Caco-2 (cell line): ENCODE data around the gene FRMD4B. TPM values are rescaled to one million over a fixed set of nuclear protein-coding genes. Genes with fewer than 3 reads are reported as not detected.

Source experiments
- BruUV-seq: library from RNA; stranded (reverse); fragments of 400-500 nt; replicated peaks from 2 replicates; lab custom pipeline; 2021; lab: Mats Ljungman, UMichigan
- CTCF ChIA-PET: fragments of 300-600 bp; sonication (Branson Sonifier 250); formaldehyde crosslinking; loops from one replicate; lab custom pipeline; 2022; ENCODE audit warnings: antibody characterized with exemption; lab: Charles Lee
- POLR2A ChIA-PET: fragments of 300-600 bp; sonication (Branson Sonifier 250); formaldehyde crosslinking; loops from one replicate; lab custom pipeline; 2022; ENCODE audit warnings: antibody characterized with exemption; lab: Charles Lee
- DNase-seq, 2 experiments: peaks; one replicate each; pipeline versions ENCODE4 v3.0.0 to v3.0.0-alpha.2; 2020 to 2022
- H3K27me3 ChIP-seq: replicated peaks from 2 replicates; pipeline ENCODE4 v1.6.0; 2011; ENCODE audit warnings: low read length; ENCODE audit not compliant: control insufficient read depth, insufficient read depth
- H3K36me3 ChIP-seq: 2 replicates; pipeline ENCODE4 v1.5.1; 2011; ENCODE audit warnings: low read length; ENCODE audit not compliant: control insufficient read depth, insufficient read depth
- H3K4me1 ChIP-seq: fragments of 250-450 bp; sonication (Bioruptor Pico); 2 replicates; pipeline ENCODE4 v1.5.1; 2020; ENCODE audit warnings: mild to moderate bottlenecking
- H3K4me3 ChIP-seq: 2 replicates; pipeline ENCODE4 v1.5.1; 2011; ENCODE audit warnings: low read depth, mild to moderate bottlenecking, control low read depth, low read length
- H3K9me3 ChIP-seq: fragments of 250-450 bp; sonication (Bioruptor Pico); 2 replicates; pipeline ENCODE4 v1.5.1; 2020; ENCODE audit warnings: mild to moderate bottlenecking, moderate library complexity
- H3K27ac Mint-ChIP-seq: one replicate; pipeline ENCODE4 v1.8.0; 2022; ENCODE audit warnings: mixed read lengths; ENCODE audit not compliant: unreplicated experiment
- H3K27me3 Mint-ChIP-seq: one replicate; pipeline ENCODE4 v1.8.0; 2022; ENCODE audit warnings: mixed read lengths; ENCODE audit not compliant: insufficient read depth, unreplicated experiment
- H3K36me3 Mint-ChIP-seq: one replicate; pipeline ENCODE4 v1.8.0; 2022; ENCODE audit warnings: mild to moderate bottlenecking, mixed read lengths; ENCODE audit not compliant: insufficient read depth, unreplicated experiment
- H3K4me1 Mint-ChIP-seq: one replicate; pipeline ENCODE4 v1.8.0; 2022; ENCODE audit warnings: low read depth, mixed read lengths; ENCODE audit not compliant: unreplicated experiment
- H3K4me3 Mint-ChIP-seq: one replicate; pipeline ENCODE4 v1.8.0; 2022; ENCODE audit warnings: mild to moderate bottlenecking, moderate library complexity, mixed read lengths; ENCODE audit not compliant: unreplicated experiment
- H3K9me3 Mint-ChIP-seq: one replicate; pipeline ENCODE4 v1.8.0; 2022; ENCODE audit warnings: mixed read lengths; ENCODE audit not compliant: unreplicated experiment
- CTCF ChIP-seq, 2 experiments: fragments of 200-600 bp in 1 of 2; IDR thresholded peaks; 1 replicate in 1 of 2; 2 replicates in 1 of 2; pipeline versions ENCODE4 v1.5.1 to v1.8.0; 2011 to 2022; ENCODE audit warnings: antibody characterized with exemption in 1 of 2, control low read depth in 1 of 2, inconsistent platforms in 1 of 2, low read depth in 1 of 2, low read length in 1 of 2, mild to moderate bottlenecking in 1 of 2, moderate library complexity in 1 of 2; ENCODE audit not compliant: insufficient read depth in 1 of 2, severe bottlenecking in 1 of 2, unreplicated experiment in 1 of 2
- intact Hi-C: fragments of 100-400 bp; cut with micrococcal nuclease; formaldehyde crosslinking; loops from one replicate; pipeline ENCODE4 v1.10.0; 2022; ENCODE audit not compliant: unreplicated experiment
- total RNA-seq: library from RNA; stranded (reverse); gene quantifications from 2 replicates; pipeline ENCODE4 v1.2.3, GENCODE V29; 2022

FRMD4B gene
- total RNA-seq, 1 experiment from 2014 or later, result 47.5 TPM

GRCh38 chr3:69353503-69353902, 32.4 kb downstream of the FRMD4B start:
- Histone ChIP-seq H3K4me1 (no peaks in the 10 kb centered on the region), H3K36me3 (no peaks in the 10 kb centered on the region), H3K9me3 (no peaks in the 10 kb centered on the region), H3K27me3 (no peaks in the 10 kb centered on the region), H3K4me3 (no peak overlapping the region)
- no TSS peak for BruUV-seq
- Mint-ChIP-seq H3K4me3 (no peak overlapping the region), H3K27ac (no peak overlapping the region), H3K4me1 (no peaks in the 10 kb centered on the region), H3K9me3 (no peaks in the 10 kb centered on the region), H3K36me3 (no peaks in the 10 kb centered on the region), H3K27me3 (no peaks in the 10 kb centered on the region)
- TF ChIP-seq CTCF (IDR thresholded peaks at IDR 0.05; ENCODE audit: insufficient read depth in 1 of 2, low read depth in 1 of 2, low read length in 1 of 2, severe bottlenecking in 1 of 2, unreplicated experiment in 1 of 2), result no peak
- CTCF ChIA-PET, result no interaction called here
- DNase-seq, result no peak
- POLR2A ChIA-PET, result no interaction called here
- intact Hi-C loops, result no loop called here

GRCh38 chr3:69353088-69353478, 32.8 kb downstream of the FRMD4B start:
- H3K4me1 ChIP-seq, result no peaks in the 10 kb centered on the region
- no peaks in the 10 kb centered on the region for H3K4me1 Mint-ChIP-seq
- intact Hi-C loops, result no loop called here
- no peak overlapping the region for H3K27ac Mint-ChIP-seq
- H3K36me3 ChIP-seq, result no peaks in the 10 kb centered on the region
- no peak overlapping the region for H3K4me3 ChIP-seq
- H3K27me3 Mint-ChIP-seq, result no peaks in the 10 kb centered on the region
- no peaks in the 10 kb centered on the region for H3K27me3 ChIP-seq
- no TSS peak for BruUV-seq
- H3K4me3 Mint-ChIP-seq, result no peak overlapping the region
- DNase-seq, result no peak
- H3K36me3 Mint-ChIP-seq, result no peaks in the 10 kb centered on the region
- CTCF ChIA-PET, result no interaction called here
- H3K9me3 Mint-ChIP-seq, result no peaks in the 10 kb centered on the region
- H3K9me3 ChIP-seq, result no peaks in the 10 kb centered on the region
- no peak for TF ChIP-seq CTCF (IDR thresholded peaks at IDR 0.05; ENCODE audit: insufficient read depth in 1 of 2, low read depth in 1 of 2, low read length in 1 of 2, severe bottlenecking in 1 of 2, unreplicated experiment in 1 of 2)
- POLR2A ChIA-PET, result no interaction called here

GRCh38 chr3:69352305-69353087, 33.4 kb downstream of the FRMD4B start:
- Mint-ChIP-seq H3K36me3 (no peaks in the 10 kb centered on the region), H3K4me1 (no peaks in the 10 kb centered on the region), H3K4me3 (no peak overlapping the region), H3K27ac (no peak overlapping the region), H3K27me3 (peaks cover 2% of the 10 kb centered on the region), H3K9me3 (no peaks in the 10 kb centered on the region)
- H3K27me3 ChIP-seq, result no peaks in the 10 kb centered on the region
- no peak for DNase-seq
- no peak for TF ChIP-seq CTCF (IDR thresholded peaks at IDR 0.05; ENCODE audit: insufficient read depth in 1 of 2, low read depth in 1 of 2, low read length in 1 of 2, severe bottlenecking in 1 of 2, unreplicated experiment in 1 of 2)
- ChIA-PET POLR2A (no interaction called here), CTCF (no interaction called here)
- H3K4me3 ChIP-seq, result no peak overlapping the region
- no peaks in the 10 kb centered on the region for H3K9me3 ChIP-seq
- no TSS peak for BruUV-seq
- intact Hi-C loops, result no loop called here
- no peaks in the 10 kb centered on the region for H3K4me1 ChIP-seq
- H3K36me3 ChIP-seq, result no peaks in the 10 kb centered on the region
